ENCODE data around the gene LATS1.
"Not testable (repeated sequence)": the region's sequence is repeated elsewhere in the genome, so short reads cannot be mapped to it uniquely, and the experiment has no call there.

The LATS1 gene

GRCh38 chr6:149672265-149672664, 45.6 kb downstream of the LATS1 start:
- in situ Hi-C loops (cut with MboI; ENCODE audit: low sequenced_read_pairs) = not testable (repeated sequence)

- in situ Hi-C loops (cut with MboI; ENCODE audit: low sequenced_read_pairs) = no loop called here
Measured at GRCh38 chr6:149660028-149660427, 57.9 kb downstream of the LATS1 start.

- in situ Hi-C loops (cut with MboI; ENCODE audit: low sequenced_read_pairs) = no loop called here
Measured at GRCh38 chr6:149657441-149657840, 60.5 kb downstream of the LATS1 start.

- in situ Hi-C loops (cut with MboI; ENCODE audit: low sequenced_read_pairs) = no loop called here
Measured at GRCh38 chr6:149651056-149651455, 66.8 kb downstream of the LATS1 start.

GRCh38 chr6:149648148-149649145, 69.5 kb downstream of the LATS1 start, which contains the start of gene KATNA1:
Gene KATNA1, minus strand, starts transcription at chr6:149648714. Its CDS starts 10,167 bp downstream, at chr6:149638547.
- in situ Hi-C loops (cut with MboI; ENCODE audit: low sequenced_read_pairs) = no loop called here

- in situ Hi-C loops (cut with MboI; ENCODE audit: low sequenced_read_pairs) = no loop called here
Measured at GRCh38 chr6:149646599-149646998, 71.3 kb downstream of the LATS1 start.

- in situ Hi-C loops (cut with MboI; ENCODE audit: low sequenced_read_pairs) = no loop called here
Measured at GRCh38 chr6:149642829-149643580, 74.9 kb downstream of the LATS1 start.

GRCh38 chr6:149636124-149636523, 81.8 kb downstream of the LATS1 start:
- in situ Hi-C loops (cut with MboI; ENCODE audit: low sequenced_read_pairs) = no loop called here

GRCh38 chr6:149634315-149634714, 83.6 kb downstream of the LATS1 start:
- in situ Hi-C loops (cut with MboI; ENCODE audit: low sequenced_read_pairs) = no loop called here

- in situ Hi-C loops (cut with MboI; ENCODE audit: low sequenced_read_pairs) = no loop called here
Measured at GRCh38 chr6:149628875-149629510, 88.9 kb downstream of the LATS1 start.

GRCh38 chr6:149627672-149628071, 90.2 kb downstream of the LATS1 start:
- in situ Hi-C loops (cut with MboI; ENCODE audit: low sequenced_read_pairs) = no loop called here

GRCh38 chr6:149615805-149616204, 102.1 kb downstream of the LATS1 start:
- in situ Hi-C loops (cut with MboI; ENCODE audit: low sequenced_read_pairs) = no loop called here

- in situ Hi-C loops (cut with MboI; ENCODE audit: low sequenced_read_pairs) = no loop called here
Measured at GRCh38 chr6:149614337-149614736, 103.6 kb downstream of the LATS1 start.

GRCh38 chr6:149608381-149608982, 109.4 kb downstream of the LATS1 start:
- in situ Hi-C loops (cut with MboI; ENCODE audit: low sequenced_read_pairs) = no loop called here
